Mucosa of stomach (tissue), 1 donor: Measurements from ENCODE around the gene SLC8B1.
"Not testable (repeated sequence)": the region's sequence is repeated elsewhere in the genome, so short reads cannot be mapped to it uniquely, and the experiment has no call there.

Experiments used
- H3K27me3 ChIP-seq: one replicate; pipeline ENCODE4 v1.7.0; 2013; ENCODE audit warnings: mild to moderate bottlenecking, low read length; ENCODE audit not compliant: control insufficient read depth, insufficient read depth
- H3K36me3 ChIP-seq: one replicate; pipeline ENCODE4 v1.7.0; 2013; ENCODE audit warnings: low read length; ENCODE audit not compliant: control insufficient read depth, insufficient read depth
- H3K4me1 ChIP-seq: one replicate; pipeline ENCODE4 v1.7.0; 2013; ENCODE audit warnings: mild to moderate bottlenecking, low read length; ENCODE audit not compliant: control insufficient read depth, insufficient read depth
- H3K4me3 ChIP-seq: one replicate; pipeline ENCODE4 v1.7.0; 2013; ENCODE audit warnings: low read length
- H3K9ac ChIP-seq: one replicate; pipeline ENCODE4 v1.7.0; 2013; ENCODE audit warnings: mild to moderate bottlenecking, low read length, moderate library complexity
- H3K9me3 ChIP-seq: one replicate; pipeline ENCODE4 v1.7.0; 2013; ENCODE audit warnings: mild to moderate bottlenecking, low read length, moderate library complexity; ENCODE audit not compliant: control insufficient read depth
- donor health status: Pancreatic carcinoma.

The SLC8B1 gene

GRCh38 chr12:113366827-113367226 lies 31.9 kb upstream of the SLC8B1 start:
- Histone ChIP-seq H3K36me3 (no peaks in the 10 kb centered on the region), H3K27me3 (no peaks in the 10 kb centered on the region), H3K9ac (no peak overlapping the region), H3K4me1 (no peaks in the 10 kb centered on the region), H3K4me3 (no peak overlapping the region), H3K9me3 (no peaks in the 10 kb centered on the region)

GRCh38 chr12:113365639-113366395 lies 30.9 kb upstream of the SLC8B1 start:
- no peak overlapping the region for H3K4me3 ChIP-seq
- no peaks in the 10 kb centered on the region for H3K4me1 ChIP-seq
- no peaks in the 10 kb centered on the region for H3K27me3 ChIP-seq
- H3K9ac ChIP-seq = no peak overlapping the region
- no peaks in the 10 kb centered on the region for H3K9me3 ChIP-seq
- H3K36me3 ChIP-seq = no peaks in the 10 kb centered on the region

- Histone ChIP-seq H3K4me3 (no peak overlapping the region), H3K9ac (no peak overlapping the region), H3K27me3 (no peaks in the 10 kb centered on the region), H3K4me1 (no peaks in the 10 kb centered on the region), H3K9me3 (no peaks in the 10 kb centered on the region), H3K36me3 (no peaks in the 10 kb centered on the region)
Observed at GRCh38 chr12:113364698-113365097, 29.8 kb upstream of the SLC8B1 start.

GRCh38 chr12:113361574-113362370 lies 26.9 kb upstream of the SLC8B1 start:
- Histone ChIP-seq H3K4me1 (peaks cover 7% of the 10 kb centered on the region), H3K4me3 (no peak overlapping the region), H3K36me3 (no peaks in the 10 kb centered on the region), H3K27me3 (no peaks in the 10 kb centered on the region), H3K9me3 (no peaks in the 10 kb centered on the region), H3K9ac (no peak overlapping the region)

- no peak overlapping the region for H3K4me3 ChIP-seq
- H3K9me3 ChIP-seq = no peaks in the 10 kb centered on the region
- H3K9ac ChIP-seq = no peak overlapping the region
- no peaks in the 10 kb centered on the region for H3K36me3 ChIP-seq
- peaks cover 7% of the 10 kb centered on the region for H3K4me1 ChIP-seq
- no peaks in the 10 kb centered on the region for H3K27me3 ChIP-seq
Observed at GRCh38 chr12:113359939-113360748, 25.2 kb upstream of the SLC8B1 start.

GRCh38 chr12:113359133-113359938 lies 24.4 kb upstream of the SLC8B1 start:
- Histone ChIP-seq H3K4me1 (peaks cover 7% of the 10 kb centered on the region), H3K27me3 (no peaks in the 10 kb centered on the region), H3K36me3 (no peaks in the 10 kb centered on the region), H3K9ac (peak overlapping the region; percentile 80), H3K4me3 (peak overlapping the region; percentile 71), H3K9me3 (no peaks in the 10 kb centered on the region)

GRCh38 chr12:113358381-113359132 lies 23.6 kb upstream of the SLC8B1 start, which contains the start of gene PLBD2:
TSS of gene PLBD2 (plus strand) at chr12:113358587. CDS start at chr12:113358601, 14 bp downstream.
- Histone ChIP-seq H3K36me3 (no peaks in the 10 kb centered on the region), H3K27me3 (no peaks in the 10 kb centered on the region), H3K4me1 (peaks cover 7% of the 10 kb centered on the region), H3K9ac (peak within 1 kb of the TSS; percentile 80), H3K9me3 (no peaks in the 10 kb centered on the region), H3K4me3 (peak within 1 kb of the TSS; percentile 71)

GRCh38 chr12:113354192-113354591 lies 19.3 kb upstream of the SLC8B1 start:
- not testable (repeated sequence) for H3K4me1 ChIP-seq, H3K9ac ChIP-seq, H3K36me3 ChIP-seq, H3K4me3 ChIP-seq, H3K27me3 ChIP-seq, H3K9me3 ChIP-seq

- H3K9me3 ChIP-seq = no peaks in the 10 kb centered on the region
- H3K36me3 ChIP-seq = no peaks in the 10 kb centered on the region
- no peak overlapping the region for H3K9ac ChIP-seq
- no peak overlapping the region for H3K4me3 ChIP-seq
- H3K4me1 ChIP-seq = no peaks in the 10 kb centered on the region
- H3K27me3 ChIP-seq = no peaks in the 10 kb centered on the region
Observed at GRCh38 chr12:113351089-113351488, 16.2 kb upstream of the SLC8B1 start.

GRCh38 chr12:113348849-113349536 lies 14.1 kb upstream of the SLC8B1 start:
- Histone ChIP-seq H3K9me3 (no peaks in the 10 kb centered on the region), H3K4me1 (no peaks in the 10 kb centered on the region), H3K27me3 (no peaks in the 10 kb centered on the region), H3K4me3 (no peak overlapping the region), H3K9ac (no peak overlapping the region), H3K36me3 (no peaks in the 10 kb centered on the region)
